ENCODE measurements around the gene ASB3. TPM values are rescaled to one million over a fixed set of nuclear protein-coding genes. Genes with fewer than 3 reads are reported as not detected.

Gene ASB3
- total and polyA plus RNA-seq, 2 donors, result 25.1 to 31.8 TPM

DNA sequence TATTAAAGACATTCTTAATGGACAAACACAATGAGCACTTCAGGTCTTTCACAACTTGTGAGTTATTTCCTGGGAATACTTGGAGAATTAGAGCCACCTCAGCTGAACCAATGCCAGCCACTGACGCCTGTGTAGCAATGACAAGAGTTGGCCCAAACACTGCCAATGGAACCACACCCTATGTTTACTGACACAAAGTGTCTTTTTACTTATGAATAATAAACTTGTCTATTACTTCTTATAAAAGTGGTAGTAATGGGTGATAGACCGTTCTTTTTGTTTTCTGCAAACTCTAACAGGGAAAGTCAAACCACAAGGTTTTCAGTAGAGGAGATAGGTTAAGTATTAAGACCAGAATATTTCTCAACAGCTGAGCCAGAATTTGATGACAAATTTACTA is 31.6 kb downstream of the ASB3 start:
- Histone ChIP-seq H3K27me3 (ENCODE audit: control insufficient read depth in 2 of 2, insufficient read depth in 1 of 2, low read length in 1 of 2) (no peaks in the 10 kb centered on the region), H3K9me3 (ENCODE audit: control insufficient read depth in 2 of 2, insufficient read depth in 1 of 2, low read length in 1 of 2) (no peaks in the 10 kb centered on the region), H3K27ac (ENCODE audit: low read depth in 1 of 2, low read length in 1 of 2) (no peak overlapping the region), H3K36me3 (ENCODE audit: control insufficient read depth in 2 of 2, insufficient read depth in 2 of 2, low read length in 1 of 2) (peaks cover 12 to 25% of the 10 kb centered on the region in 2 donors), H3K4me1 (ENCODE audit: control insufficient read depth in 2 of 2, insufficient read depth in 2 of 2, low read length in 2 of 2) (no peaks in the 10 kb centered on the region), H3K4me3 (ENCODE audit: low read length in 2 of 2) (no peak overlapping the region)
- 96% methylated on average over 2 of the region's 2 CpGs for WGBS
- no peak for DNase-seq (ENCODE audit: low read depth in 6 of 9, low spot score in 9 of 9)

DNA sequence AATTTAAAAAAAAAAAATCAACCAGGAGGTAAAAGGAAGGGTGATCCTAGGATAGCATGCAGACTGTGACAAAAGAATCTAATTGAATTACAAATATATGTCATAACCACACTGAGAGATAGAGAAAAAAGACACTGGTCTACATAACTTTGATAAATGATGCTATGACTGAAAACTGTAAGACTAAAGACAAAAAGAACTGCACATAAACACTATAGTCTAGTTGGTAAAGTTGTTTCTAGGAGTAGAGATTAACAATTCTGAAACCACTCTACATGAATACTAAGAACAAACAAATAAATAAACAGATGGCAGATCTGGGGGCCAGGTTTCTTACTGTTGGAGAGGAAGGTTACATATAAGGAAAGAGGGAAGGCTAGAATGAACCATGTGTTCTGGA is 33.7 kb downstream of the ASB3 start:
- H3K36me3 ChIP-seq (ENCODE audit: control insufficient read depth in 2 of 2, insufficient read depth in 2 of 2, low read length in 1 of 2), result peaks cover 7 to 32% of the 10 kb centered on the region in 2 donors
- no peaks in the 10 kb centered on the region for H3K9me3 ChIP-seq (ENCODE audit: control insufficient read depth in 2 of 2, insufficient read depth in 1 of 2, low read length in 1 of 2)
- H3K4me3 ChIP-seq (ENCODE audit: low read length in 2 of 2), result no peak overlapping the region
- no peaks in the 10 kb centered on the region for H3K4me1 ChIP-seq (ENCODE audit: control insufficient read depth in 2 of 2, insufficient read depth in 2 of 2, low read length in 2 of 2)
- no peak for DNase-seq (ENCODE audit: low read depth in 6 of 9, low spot score in 9 of 9)
- no peak overlapping the region for H3K27ac ChIP-seq (ENCODE audit: low read depth in 1 of 2, low read length in 1 of 2)
- H3K27me3 ChIP-seq (ENCODE audit: control insufficient read depth in 2 of 2, insufficient read depth in 1 of 2, low read length in 1 of 2), result no peaks in the 10 kb centered on the region

DNA sequence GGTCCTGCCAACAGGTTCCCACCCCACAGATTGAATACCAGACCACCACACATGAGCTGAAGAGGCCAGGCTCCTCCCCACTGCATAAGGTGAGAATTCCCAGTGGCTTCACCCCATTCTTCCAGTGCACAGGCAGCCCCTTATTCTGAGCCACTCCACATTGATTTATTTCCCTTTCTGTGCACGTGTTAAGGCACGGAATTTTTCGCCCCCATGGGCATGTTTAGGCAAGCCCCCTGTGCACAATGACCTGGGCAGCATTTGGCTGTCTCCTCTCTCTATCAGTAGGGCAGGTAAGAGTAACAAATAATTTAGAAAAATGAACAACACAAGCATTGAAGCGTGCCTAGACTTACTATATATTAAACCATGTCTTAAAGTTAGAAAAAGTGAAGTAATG is 34.4 kb downstream of the ASB3 start:
- no peaks in the 10 kb centered on the region for H3K9me3 ChIP-seq (ENCODE audit: control insufficient read depth in 2 of 2, insufficient read depth in 1 of 2, low read length in 1 of 2)
- WGBS, result 98% methylated on average over 4 of the region's 4 CpGs
- no peak for DNase-seq (ENCODE audit: low read depth in 6 of 9, low spot score in 9 of 9)
- no peak overlapping the region for H3K27ac ChIP-seq (ENCODE audit: low read depth in 1 of 2, low read length in 1 of 2)
- H3K4me1 ChIP-seq (ENCODE audit: control insufficient read depth in 2 of 2, insufficient read depth in 2 of 2, low read length in 2 of 2), result no peaks in the 10 kb centered on the region
- H3K36me3 ChIP-seq (ENCODE audit: control insufficient read depth in 2 of 2, insufficient read depth in 2 of 2, low read length in 1 of 2), result peaks cover 7 to 37% of the 10 kb centered on the region in 2 donors
- no peak overlapping the region for H3K4me3 ChIP-seq (ENCODE audit: low read length in 2 of 2)
- H3K27me3 ChIP-seq (ENCODE audit: control insufficient read depth in 2 of 2, insufficient read depth in 1 of 2, low read length in 1 of 2), result no peaks in the 10 kb centered on the region

GRCh38 chr2:53751728-53752127 is 35.0 kb downstream of the ASB3 start:
- Histone ChIP-seq H3K4me1 (ENCODE audit: control insufficient read depth in 2 of 2, insufficient read depth in 2 of 2, low read length in 2 of 2) (no peaks in the 10 kb centered on the region), H3K27me3 (ENCODE audit: control insufficient read depth in 2 of 2, insufficient read depth in 1 of 2, low read length in 1 of 2) (no peaks in the 10 kb centered on the region), H3K4me3 (ENCODE audit: low read length in 2 of 2) (no peak overlapping the region), H3K36me3 (ENCODE audit: control insufficient read depth in 2 of 2, insufficient read depth in 2 of 2, low read length in 1 of 2) (peaks cover 6 to 39% of the 10 kb centered on the region in 2 donors), H3K27ac (ENCODE audit: low read depth in 1 of 2, low read length in 1 of 2) (no peak overlapping the region), H3K9me3 (ENCODE audit: control insufficient read depth in 2 of 2, insufficient read depth in 1 of 2, low read length in 1 of 2) (no peaks in the 10 kb centered on the region)
- no peak for DNase-seq (ENCODE audit: low read depth in 6 of 9, low spot score in 9 of 9)
- 92% methylated on average over 1 of the region's 1 CpG for WGBS

GRCh38 chr2:53750041-53750768 is 36.5 kb downstream of the ASB3 start:
- Histone ChIP-seq H3K27me3 (ENCODE audit: control insufficient read depth in 2 of 2, insufficient read depth in 1 of 2, low read length in 1 of 2) (no peaks in the 10 kb centered on the region), H3K4me1 (ENCODE audit: control insufficient read depth in 2 of 2, insufficient read depth in 2 of 2, low read length in 2 of 2) (no peaks in the 10 kb centered on the region), H3K4me3 (ENCODE audit: low read length in 2 of 2) (no peak overlapping the region), H3K36me3 (ENCODE audit: control insufficient read depth in 2 of 2, insufficient read depth in 2 of 2, low read length in 1 of 2) (peaks cover 0 to 38% of the 10 kb centered on the region in 2 donors), H3K9me3 (ENCODE audit: control insufficient read depth in 2 of 2, insufficient read depth in 1 of 2, low read length in 1 of 2) (no peaks in the 10 kb centered on the region), H3K27ac (ENCODE audit: low read depth in 1 of 2, low read length in 1 of 2) (no peak overlapping the region)
- no peak for DNase-seq (ENCODE audit: low read depth in 6 of 9, low spot score in 9 of 9)
- 95% methylated on average over 4 of the region's 4 CpGs for WGBS

GRCh38 chr2:53744395-53745065 is 42.2 kb downstream of the ASB3 start:
- Histone ChIP-seq H3K4me1 (ENCODE audit: control insufficient read depth in 2 of 2, insufficient read depth in 2 of 2, low read length in 2 of 2) (no peaks in the 10 kb centered on the region), H3K9me3 (ENCODE audit: control insufficient read depth in 2 of 2, insufficient read depth in 1 of 2, low read length in 1 of 2) (no peaks in the 10 kb centered on the region), H3K36me3 (ENCODE audit: control insufficient read depth in 2 of 2, insufficient read depth in 2 of 2, low read length in 1 of 2) (peaks cover 0 to 27% of the 10 kb centered on the region in 2 donors), H3K27me3 (ENCODE audit: control insufficient read depth in 2 of 2, insufficient read depth in 1 of 2, low read length in 1 of 2) (no peaks in the 10 kb centered on the region), H3K4me3 (ENCODE audit: low read length in 2 of 2) (no peak overlapping the region), H3K27ac (ENCODE audit: low read depth in 1 of 2, low read length in 1 of 2) (no peak overlapping the region)
- DNase-seq (ENCODE audit: low read depth in 6 of 9, low spot score in 9 of 9), result no peak
- 97% methylated on average over 2 of the region's 2 CpGs for WGBS

DNA sequence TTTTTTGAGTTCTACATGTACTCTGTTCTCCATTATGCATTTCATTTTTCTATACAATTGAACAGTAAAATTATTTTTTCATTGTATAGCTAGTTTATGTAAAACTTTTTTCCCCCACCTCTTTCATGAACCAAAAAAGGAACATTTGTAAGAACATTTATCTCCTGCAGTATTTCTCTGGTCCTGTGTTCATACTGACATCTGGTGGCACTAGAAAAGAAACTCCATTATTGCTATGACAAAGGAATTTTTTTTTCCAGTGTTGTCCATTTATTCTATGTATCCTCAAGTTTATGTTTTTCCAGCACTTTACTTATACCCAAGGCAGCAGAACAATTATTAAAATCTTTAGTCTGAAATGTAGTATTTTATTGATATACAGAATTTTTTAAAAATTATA is 46.6 kb downstream of the ASB3 start:
- Histone ChIP-seq H3K27me3 (ENCODE audit: control insufficient read depth in 2 of 2, insufficient read depth in 1 of 2, low read length in 1 of 2) (no peaks in the 10 kb centered on the region), H3K9me3 (ENCODE audit: control insufficient read depth in 2 of 2, insufficient read depth in 1 of 2, low read length in 1 of 2) (no peaks in the 10 kb centered on the region), H3K4me3 (ENCODE audit: low read length in 2 of 2) (no peak overlapping the region), H3K36me3 (ENCODE audit: control insufficient read depth in 2 of 2, insufficient read depth in 2 of 2, low read length in 1 of 2) (peaks cover 5 to 7% of the 10 kb centered on the region in 2 donors), H3K4me1 (ENCODE audit: control insufficient read depth in 2 of 2, insufficient read depth in 2 of 2, low read length in 2 of 2) (no peaks in the 10 kb centered on the region), H3K27ac (ENCODE audit: low read depth in 1 of 2, low read length in 1 of 2) (no peak overlapping the region)
- DNase-seq (ENCODE audit: low read depth in 6 of 9, low spot score in 9 of 9), result peak in 1 of 9 donors; percentile 4

DNA sequence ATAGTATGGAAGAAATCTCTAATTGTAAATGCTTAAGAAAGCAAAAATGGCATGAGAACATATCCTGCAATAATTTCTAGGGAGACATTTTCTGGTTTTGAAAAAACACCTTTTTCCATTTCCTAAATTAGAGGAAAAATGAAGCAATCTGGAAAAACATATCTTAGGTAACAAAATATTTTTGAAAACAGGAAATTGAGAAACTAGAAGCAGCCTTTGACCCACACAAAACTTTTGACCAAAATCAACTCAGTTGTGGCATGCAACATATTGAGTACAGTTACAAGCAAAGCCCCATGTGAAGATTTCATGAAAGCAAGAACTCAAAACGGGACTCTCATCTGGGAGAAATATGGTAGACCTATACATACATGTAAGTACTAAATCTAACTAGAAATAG is 47.7 kb downstream of the ASB3 start:
- H3K27me3 ChIP-seq (ENCODE audit: control insufficient read depth in 2 of 2, insufficient read depth in 1 of 2, low read length in 1 of 2), result no peaks in the 10 kb centered on the region

GRCh38 chr2:53737091-53737490 is 49.7 kb downstream of the ASB3 start:
- Histone ChIP-seq H3K36me3 (ENCODE audit: control insufficient read depth in 2 of 2, insufficient read depth in 2 of 2, low read length in 1 of 2) (peaks cover 7 to 9% of the 10 kb centered on the region in 2 donors), H3K27ac (ENCODE audit: low read depth in 1 of 2, low read length in 1 of 2) (no peak overlapping the region), H3K4me3 (ENCODE audit: low read length in 2 of 2) (no peak overlapping the region), H3K27me3 (ENCODE audit: control insufficient read depth in 2 of 2, insufficient read depth in 1 of 2, low read length in 1 of 2) (no peaks in the 10 kb centered on the region), H3K9me3 (ENCODE audit: control insufficient read depth in 2 of 2, insufficient read depth in 1 of 2, low read length in 1 of 2) (no peaks in the 10 kb centered on the region), H3K4me1 (ENCODE audit: control insufficient read depth in 2 of 2, insufficient read depth in 2 of 2, low read length in 2 of 2) (no peaks in the 10 kb centered on the region)
- DNase-seq (ENCODE audit: low read depth in 6 of 9, low spot score in 9 of 9), result no peak
- WGBS, result 99% methylated on average over 5 of the region's 5 CpGs

More for the DNA sequence above, 47.7 kb downstream of the ASB3 start:
- H3K36me3 ChIP-seq (ENCODE audit: control insufficient read depth in 2 of 2, insufficient read depth in 2 of 2, low read length in 1 of 2), result peaks cover 6 to 7% of the 10 kb centered on the region in 2 donors
- no peak for DNase-seq (ENCODE audit: low read depth in 6 of 9, low spot score in 9 of 9)
- no peaks in the 10 kb centered on the region for H3K4me1 ChIP-seq (ENCODE audit: control insufficient read depth in 2 of 2, insufficient read depth in 2 of 2, low read length in 2 of 2)
- WGBS, result 93% methylated on average over 1 of the region's 1 CpG
- H3K27ac ChIP-seq (ENCODE audit: low read depth in 1 of 2, low read length in 1 of 2), result no peak overlapping the region
- H3K4me3 ChIP-seq (ENCODE audit: low read length in 2 of 2), result no peak overlapping the region
- H3K9me3 ChIP-seq (ENCODE audit: control insufficient read depth in 2 of 2, insufficient read depth in 1 of 2, low read length in 1 of 2), result no peaks in the 10 kb centered on the region
